GM21447 (cell line): Measurements from ENCODE around the gene TMCO1.
"Not testable (repeated sequence)": the region's sequence is repeated elsewhere in the genome, so short reads cannot be mapped to it uniquely, and the experiment has no call there.

Experiments
- ATAC-seq: cut with Tn5 transposase; IDR thresholded peaks from one replicate; pipeline ENCODE4 v1.9.1; 2021; ENCODE audit not compliant: unreplicated experiment

TMCO1 gene

DNA sequence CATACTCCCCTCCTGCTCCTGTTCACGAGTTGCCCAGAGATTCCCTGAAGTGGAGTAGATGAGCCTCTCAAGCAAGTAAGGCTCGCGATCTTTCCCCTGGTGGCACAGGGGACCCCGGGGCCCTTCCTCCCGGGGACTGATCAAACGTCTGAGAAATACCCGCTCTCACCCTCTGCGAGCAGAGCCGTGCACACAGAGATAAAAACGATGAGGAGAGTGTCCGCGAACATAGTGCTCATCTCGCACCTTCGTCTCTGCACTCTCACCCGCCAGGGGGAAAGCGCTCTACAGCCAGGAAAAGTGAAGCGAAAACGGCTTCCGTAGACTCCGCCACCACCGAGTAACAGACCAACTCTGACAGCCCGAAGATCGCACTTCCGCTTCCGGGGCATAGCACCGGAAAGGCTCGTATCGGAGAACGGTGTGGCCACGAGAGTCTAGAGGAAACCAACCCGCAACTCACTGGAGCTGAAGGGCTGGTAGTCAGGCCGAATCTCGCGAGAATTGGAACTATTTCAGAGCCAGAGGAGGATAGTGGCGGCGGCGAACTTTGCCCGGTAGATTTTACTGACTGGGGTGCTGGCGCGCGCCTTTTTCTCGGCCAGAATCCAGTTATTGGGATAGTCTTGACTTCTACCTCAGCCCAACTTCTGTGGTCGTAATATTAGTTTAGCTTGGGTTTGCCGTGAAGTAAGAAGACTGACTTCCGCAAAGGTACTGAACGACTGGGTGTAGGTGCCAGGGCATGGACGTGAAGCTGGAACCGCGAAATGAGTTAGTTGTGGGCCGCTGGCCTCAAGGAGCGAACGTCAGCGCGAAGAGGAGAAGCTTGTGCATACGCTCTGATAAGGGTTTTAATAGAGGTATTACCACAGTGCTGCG lies at the start of gene TMCO1:
Gene TMCO1, minus strand, starts transcription at position 356 of the 882 bp plus-strand sequence. Its CDS starts 117 bp downstream, at position 239.
- ATAC-seq = peak; percentile 97

DNA sequence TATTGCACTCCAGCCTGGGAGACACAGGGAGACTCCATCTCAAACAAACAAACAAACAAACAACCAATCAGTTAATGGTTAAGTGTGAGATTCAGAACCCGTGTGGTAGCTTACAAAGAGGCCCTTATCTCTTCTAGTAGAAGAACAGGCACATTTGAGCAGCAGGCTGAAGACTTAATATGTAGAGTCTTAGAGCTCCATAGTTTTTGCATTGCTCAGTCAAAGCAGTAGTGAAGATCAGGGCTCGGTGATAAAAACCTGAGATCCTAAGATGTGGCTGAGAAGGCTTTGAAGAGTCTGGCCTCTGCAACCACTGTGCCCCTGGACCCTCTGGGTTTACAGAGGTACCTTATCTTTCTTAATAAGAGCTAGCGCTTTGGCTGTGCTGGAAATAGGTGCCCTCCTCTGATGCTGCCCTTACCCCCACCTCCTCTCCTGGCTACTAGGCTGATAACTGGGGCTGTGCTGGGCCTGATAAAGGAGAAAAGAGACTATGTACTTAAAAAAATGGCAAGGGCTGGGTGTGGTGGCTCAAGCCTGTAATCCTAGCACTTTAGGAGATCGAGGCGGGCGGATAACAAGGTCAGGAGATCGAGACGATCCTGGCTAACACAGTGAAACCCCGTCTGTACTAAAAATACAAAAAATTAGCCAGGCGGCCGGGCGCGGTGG lies 48.3 kb upstream of the TMCO1 start:
- no peak for ATAC-seq

DNA sequence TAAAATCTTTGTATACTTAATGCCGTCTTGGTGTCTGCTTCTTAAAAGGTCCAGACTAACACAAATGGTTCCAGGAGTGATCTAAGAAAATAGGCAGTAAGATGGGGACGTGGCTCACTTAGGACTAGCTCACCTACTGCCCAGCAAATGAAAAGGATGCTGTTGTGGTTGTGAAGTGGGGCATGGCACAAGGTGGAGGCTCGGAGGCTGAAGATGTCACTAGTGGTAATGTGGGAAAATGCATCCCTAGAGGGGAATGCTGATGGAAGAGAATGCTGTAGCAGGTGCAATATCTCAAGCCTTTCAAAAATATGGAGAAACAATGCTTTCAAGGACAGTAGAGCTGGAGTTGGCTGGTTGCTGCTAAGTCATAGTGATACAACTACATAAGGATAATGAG lies 47.5 kb upstream of the TMCO1 start:
- no peak for ATAC-seq

DNA sequence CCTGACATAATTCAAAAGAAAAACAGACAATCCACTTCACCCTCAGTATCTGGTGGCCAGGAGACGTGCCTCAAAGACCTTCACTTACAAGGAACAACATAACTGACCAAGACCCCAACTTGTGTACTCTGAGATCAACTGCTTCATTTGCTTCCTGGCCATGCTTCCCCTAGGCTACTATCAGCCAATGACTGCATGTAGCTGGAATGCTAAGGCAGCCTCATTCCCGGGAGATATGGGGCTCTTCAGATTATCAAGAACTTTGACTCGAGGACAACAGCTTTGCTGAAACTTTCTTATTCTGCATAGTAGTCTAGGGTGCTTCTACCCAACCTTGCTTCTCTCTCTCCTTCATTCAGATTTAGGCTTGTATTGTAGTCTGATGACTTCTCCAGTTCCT lies 47.1 kb upstream of the TMCO1 start:
- ATAC-seq = no peak

DNA sequence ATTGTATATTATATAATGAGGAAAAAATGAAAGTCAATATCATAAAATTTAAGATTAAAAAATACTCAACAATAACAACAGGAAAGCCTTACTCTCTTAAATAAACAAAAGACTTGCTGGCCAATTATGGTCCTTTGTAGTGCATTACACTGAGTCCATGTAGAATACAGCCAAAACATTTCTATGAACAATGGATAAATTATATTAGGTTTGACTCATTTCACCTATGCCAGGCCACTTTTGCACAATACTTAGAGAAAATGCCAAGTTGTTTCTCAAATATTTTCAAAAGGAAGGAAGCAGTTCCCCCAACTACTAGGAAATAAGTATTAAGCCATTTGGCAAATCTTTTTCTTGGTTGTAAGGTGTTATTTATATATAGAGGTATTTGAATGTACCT lies 38.9 kb upstream of the TMCO1 start:
- ATAC-seq = no peak

- ATAC-seq = not testable (repeated sequence)
Observed at GRCh38 chr1:165804513-165804912, 35.8 kb upstream of the TMCO1 start.

DNA sequence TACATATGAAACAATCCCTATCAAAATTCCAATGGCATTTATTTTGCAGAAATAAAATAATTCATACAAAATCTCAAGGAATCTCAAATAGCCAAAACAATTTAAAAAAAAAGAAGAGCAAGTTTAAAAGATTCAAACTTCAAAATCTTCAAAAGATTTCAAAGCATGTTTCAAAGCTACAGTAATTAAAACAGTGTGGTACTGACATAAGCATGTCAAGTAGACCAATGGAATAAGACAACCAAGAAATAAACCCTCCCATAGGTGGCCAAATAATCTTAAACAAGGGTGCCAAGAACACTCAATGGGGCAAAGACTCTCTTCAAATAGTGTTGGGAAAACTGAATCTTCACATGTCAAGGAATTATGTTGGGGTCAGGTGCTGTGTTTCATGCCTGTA lies 30.7 kb upstream of the TMCO1 start:
- no peak for ATAC-seq

DNA sequence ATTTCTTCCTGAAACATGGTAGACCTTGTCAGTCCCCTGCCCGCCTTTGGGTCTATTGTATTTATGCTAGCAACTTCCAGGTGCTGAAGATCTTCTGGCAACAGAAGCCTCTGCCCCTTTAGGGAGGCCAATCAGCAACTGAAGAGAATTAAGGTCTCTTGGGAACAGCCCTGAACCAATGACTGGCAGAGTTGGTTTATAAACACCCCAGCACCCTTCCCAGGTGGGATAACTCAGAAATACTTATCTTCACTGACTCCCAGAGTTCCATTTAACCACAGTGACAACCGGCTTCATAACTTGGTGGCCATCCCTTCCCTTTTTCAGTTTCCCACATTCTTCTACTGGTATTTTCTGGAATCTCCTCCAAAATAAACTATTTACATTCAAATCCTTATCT lies 27.2 kb upstream of the TMCO1 start:
- ATAC-seq = no peak

DNA sequence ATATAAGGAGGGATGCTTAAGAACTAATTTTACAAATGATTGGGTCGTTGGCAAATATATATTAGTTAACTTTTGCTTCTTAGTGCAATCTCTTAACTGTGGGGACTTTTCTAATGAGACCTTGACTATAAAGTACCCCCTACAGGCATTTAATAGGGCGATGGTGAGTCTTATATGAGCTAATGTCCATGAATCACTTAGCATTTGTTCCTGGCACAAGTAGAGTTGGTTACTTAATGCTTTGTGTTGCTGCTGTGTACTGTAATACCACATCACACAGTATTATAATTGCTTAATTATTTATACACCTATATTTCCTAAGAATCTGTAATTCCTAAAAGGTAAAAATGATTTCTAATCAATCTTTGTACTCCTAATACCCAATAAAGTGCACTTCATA lies 25.3 kb upstream of the TMCO1 start:
- ATAC-seq = no peak

- no peak for ATAC-seq
Observed at GRCh38 chr1:165787741-165788140, 19.1 kb upstream of the TMCO1 start.

- ATAC-seq = not testable (repeated sequence)
Observed at GRCh38 chr1:165783519-165783918, 14.9 kb upstream of the TMCO1 start.

- not testable (repeated sequence) for ATAC-seq
Observed at GRCh38 chr1:165778197-165778596, 9.5 kb upstream of the TMCO1 start.

- no peak for ATAC-seq
Observed at GRCh38 chr1:165773324-165773965, 4.8 kb upstream of the TMCO1 start.

- no peak for ATAC-seq
Observed at GRCh38 chr1:165772739-165773138, 4.1 kb upstream of the TMCO1 start.

- ATAC-seq = no peak
Observed at GRCh38 chr1:165764277-165764676, 4.4 kb downstream of the TMCO1 start.

DNA sequence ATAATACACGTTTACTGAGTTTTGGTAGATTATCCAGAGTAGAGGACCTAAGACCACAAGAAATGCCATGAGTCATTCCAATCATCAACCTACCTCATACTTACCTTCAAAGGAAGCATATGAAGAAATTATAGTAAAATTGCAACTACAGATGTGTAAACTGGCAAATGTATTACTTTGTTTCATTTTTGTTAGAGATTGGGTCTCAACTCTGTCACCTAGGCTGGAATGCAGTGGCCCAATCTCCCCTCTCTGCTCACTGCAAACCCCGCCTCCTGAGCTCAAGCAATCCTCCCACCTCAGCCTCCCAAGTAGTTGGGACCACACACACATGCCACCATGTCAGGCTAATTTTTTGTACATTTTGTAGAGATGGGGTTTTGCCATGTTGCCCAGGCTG lies 5.2 kb downstream of the TMCO1 start:
- no peak for ATAC-seq

DNA sequence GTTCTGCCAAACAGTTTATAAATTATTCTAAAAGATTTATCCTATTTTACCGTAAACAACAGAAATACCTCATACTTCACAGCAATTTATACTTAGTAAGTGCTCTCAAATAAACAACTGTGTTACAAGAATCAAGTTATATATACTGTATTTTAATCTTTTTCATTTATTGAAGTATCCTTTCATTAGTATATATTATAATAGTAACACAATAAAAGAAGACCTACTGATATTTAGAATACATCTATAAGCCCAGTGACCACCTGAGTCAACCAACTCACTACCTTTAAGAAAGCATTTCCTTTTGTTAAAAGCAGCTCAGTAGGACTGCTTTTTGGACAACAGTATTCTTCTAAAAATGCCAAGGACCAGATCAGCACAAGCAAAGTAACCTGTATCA lies 5.9 kb downstream of the TMCO1 start:
- ATAC-seq = no peak

DNA sequence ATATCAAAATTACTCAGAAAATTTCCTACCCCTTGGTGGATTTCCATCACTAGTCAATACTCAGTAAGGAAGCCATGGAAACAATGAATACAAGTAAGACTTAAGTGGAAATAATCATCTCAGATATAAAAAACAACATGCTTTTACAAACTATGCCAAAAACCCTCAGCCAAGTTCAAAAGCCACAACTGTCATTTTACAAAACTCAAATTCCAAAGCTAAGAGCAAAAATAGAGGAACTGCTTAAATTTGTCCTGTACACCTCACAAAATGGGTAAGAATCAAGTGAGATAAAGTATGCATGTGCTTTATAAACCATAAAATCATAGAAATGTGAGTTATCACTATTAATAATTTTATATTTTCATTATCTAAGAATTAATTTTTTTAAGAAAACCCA lies 9.6 kb downstream of the TMCO1 start:
- no peak for ATAC-seq

GRCh38 chr1:165755393-165756010 lies 13.2 kb downstream of the TMCO1 start:
- no peak for ATAC-seq

DNA sequence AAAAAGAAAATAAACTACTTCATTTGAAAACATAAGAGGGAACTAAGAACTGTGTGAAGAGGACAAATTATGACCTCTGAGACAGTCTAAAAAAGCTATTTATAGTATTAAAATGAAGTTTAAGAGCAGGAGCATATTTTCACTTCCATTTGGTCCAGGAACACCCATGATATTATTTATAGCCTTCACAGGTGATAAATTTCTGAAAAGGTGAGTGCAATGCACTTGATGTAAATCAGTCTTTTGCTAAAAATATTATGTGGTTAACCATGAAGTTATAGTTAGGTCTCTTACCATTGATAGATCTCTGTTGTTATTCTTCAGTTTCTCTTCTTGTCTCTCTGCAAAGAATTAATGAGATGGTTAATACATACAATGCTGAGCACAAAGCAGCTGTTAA lies 14.7 kb downstream of the TMCO1 start:
- ATAC-seq = peak; percentile 95

GRCh38 chr1:165748550-165748949 lies 20.1 kb downstream of the TMCO1 start:
- no peak for ATAC-seq
